ENCODE measurements around the gene UBB. TPM values are rescaled to one million over a fixed set of nuclear protein-coding genes. Genes with fewer than 3 reads are reported as not detected.
A peak's percentile ranks its signal among the peaks of the same experiment; 100 is the strongest.

UBB gene
- total RNA-seq, 1 experiment from 2014 or later: 1,609 TPM

DNA sequence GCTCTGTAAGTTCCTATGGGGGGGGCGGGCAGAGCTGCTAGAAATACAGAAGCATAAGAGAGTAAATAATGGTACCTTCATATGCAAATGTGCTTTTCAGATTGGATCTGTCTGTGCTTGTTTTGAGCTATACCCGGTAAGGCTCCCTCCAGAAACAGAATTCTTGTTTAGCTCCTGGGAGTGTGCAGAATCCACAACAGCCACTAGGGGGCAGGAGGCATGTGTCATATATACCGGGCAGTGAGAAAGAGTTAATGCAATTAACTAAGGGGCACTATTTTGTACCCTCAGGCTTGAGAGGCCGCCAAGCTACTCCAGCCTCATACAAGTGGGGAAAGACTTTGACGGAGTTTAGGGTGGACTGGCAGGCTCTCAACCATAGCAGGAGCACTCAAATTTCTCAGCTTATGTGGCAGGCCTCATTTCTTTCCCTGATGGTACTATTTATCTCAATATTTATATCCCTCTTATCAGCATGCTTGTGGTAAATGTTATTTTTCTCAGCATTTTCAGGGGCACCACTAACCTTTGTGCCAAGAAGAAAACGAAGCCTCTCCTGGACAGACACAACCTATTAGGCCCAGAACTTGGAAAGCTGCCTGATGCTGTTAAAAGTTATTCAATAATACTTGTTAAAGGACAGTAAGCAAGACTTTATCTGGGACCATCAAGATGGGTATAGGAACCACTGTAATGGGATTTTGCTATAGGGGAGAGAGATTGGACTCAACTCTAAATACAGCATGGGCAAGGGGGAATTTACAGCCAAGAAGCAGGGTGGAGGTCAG, 16.9 kb upstream of the UBB start:
- Histone ChIP-seq H2AK5ac (ENCODE audit: insufficient read length, low read length) (no peak overlapping the region), H3K23me2 (ENCODE audit: insufficient read length, low read depth, low read length, poor library complexity, severe bottlenecking) (no peaks in the 10 kb centered on the region), H3K79me2 (ENCODE audit: insufficient read depth, low read length) (no peaks in the 10 kb centered on the region), H3K27me3 (ENCODE audit: insufficient read depth, low read length) (no peaks in the 10 kb centered on the region), H3K14ac (ENCODE audit: insufficient read depth, low read length) (no peak overlapping the region), H2BK5ac (ENCODE audit: insufficient read length, low read length) (no peak overlapping the region), H3K27ac (ENCODE audit: insufficient read length, low read depth, low read length) (no peak overlapping the region), H3K9me3 (ENCODE audit: control insufficient read depth, low read depth, low read length) (no peaks in the 10 kb centered on the region), H4K91ac (ENCODE audit: insufficient read length, low read depth, low read length) (no peak overlapping the region), H3K79me1 (ENCODE audit: insufficient read depth, low read depth, low read length, poor library complexity, severe bottlenecking) (no peaks in the 10 kb centered on the region), H4K8ac (replicated peaks; ENCODE audit: insufficient read length, low read depth, low read length) (no peak overlapping the region), H4K5ac (ENCODE audit: insufficient read length, low read depth, low read length) (no peak overlapping the region), H3K23ac (ENCODE audit: insufficient read length, low read depth, low read length) (no peak overlapping the region), H3K56ac (ENCODE audit: insufficient read length, low read depth, low read length) (no peak overlapping the region), H2BK120ac (ENCODE audit: low read depth, low read length, poor library complexity, severe bottlenecking) (no peak overlapping the region), H3K4me2 (ENCODE audit: insufficient read depth, insufficient read length, low read length) (no peak overlapping the region), H2AFZ (ENCODE audit: low read length) (no peak overlapping the region), H3K4ac (ENCODE audit: low read depth, low read length) (no peak overlapping the region), H2BK15ac (ENCODE audit: low read depth, low read length) (no peak overlapping the region), H2BK20ac (ENCODE audit: low read depth, low read length, poor library complexity, severe bottlenecking) (no peak overlapping the region), H2BK12ac (ENCODE audit: insufficient read length, low read depth, low read length) (no peak overlapping the region), H4K20me1 (ENCODE audit: control insufficient read depth, insufficient read depth, insufficient read length) (no peaks in the 10 kb centered on the region), H3K9ac (ENCODE audit: extremely low read depth, insufficient read length, low read length) (no peak overlapping the region), H3K4me1 (ENCODE audit: insufficient read depth, low read length) (no peaks in the 10 kb centered on the region), H3K18ac (ENCODE audit: insufficient read length, low read depth, low read length) (no peak overlapping the region), H3T11ph (ENCODE audit: low read length) (no peak overlapping the region)
- peaks cover 1% of the 10 kb centered on the region for H3K27me3 Mint-ChIP-seq (ENCODE audit: low read depth)
- WGBS (ENCODE audit: extremely low coverage, insufficient read length, low lambda C conversion rate): no CpG with 5 or more reads among the region's 6 CpGs
- H3K4me3 Mint-ChIP-seq: peak overlapping the region in 1 of 2 experiments; percentile 9; a peak in 1 of 5 replicates
- DNase-seq: peak; percentile 87
- peaks cover 0 to 5% of the 10 kb centered on the region in 2 experiments; a peak in 2 of 4 replicates for H3K4me1 Mint-ChIP-seq
- no peaks in the 10 kb centered on the region for H3K36me3 Mint-ChIP-seq (ENCODE audit: insufficient read depth in 1 of 3, low read depth in 3 of 3)
- H3K27ac Mint-ChIP-seq: no peak overlapping the region
- H3K9me3 Mint-ChIP-seq: no peaks in the 10 kb centered on the region
- TF ChIP-seq, protein P1, sequence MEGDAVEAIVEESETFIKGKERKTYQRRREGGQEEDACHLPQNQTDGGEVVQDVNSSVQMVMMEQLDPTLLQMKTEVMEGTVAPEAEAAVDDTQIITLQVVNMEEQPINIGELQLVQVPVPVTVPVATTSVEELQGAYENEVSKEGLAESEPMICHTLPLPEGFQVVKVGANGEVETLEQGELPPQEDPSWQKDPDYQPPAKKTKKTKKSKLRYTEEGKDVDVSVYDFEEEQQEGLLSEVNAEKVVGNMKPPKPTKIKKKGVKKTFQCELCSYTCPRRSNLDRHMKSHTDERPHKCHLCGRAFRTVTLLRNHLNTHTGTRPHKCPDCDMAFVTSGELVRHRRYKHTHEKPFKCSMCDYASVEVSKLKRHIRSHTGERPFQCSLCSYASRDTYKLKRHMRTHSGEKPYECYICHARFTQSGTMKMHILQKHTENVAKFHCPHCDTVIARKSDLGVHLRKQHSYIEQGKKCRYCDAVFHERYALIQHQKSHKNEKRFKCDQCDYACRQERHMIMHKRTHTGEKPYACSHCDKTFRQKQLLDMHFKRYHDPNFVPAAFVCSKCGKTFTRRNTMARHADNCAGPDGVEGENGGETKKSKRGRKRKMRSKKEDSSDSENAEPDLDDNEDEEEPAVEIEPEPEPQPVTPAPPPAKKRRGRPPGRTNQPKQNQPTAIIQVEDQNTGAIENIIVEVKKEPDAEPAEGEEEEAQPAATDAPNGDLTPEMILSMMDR (conservative IDR thresholded peaks at IDR 0.05): peak; percentile 93
